Mesenchymal stem cell (in vitro differentiated cells and primary cell): Measurements from ENCODE around the gene DHCR24.
A peak's percentile ranks its signal among the peaks of the same experiment; 100 is the strongest.

Experiments
- DNase-seq: peaks from one replicate; pipeline ENCODE4 v3.0.0-alpha.2; 2013
- H2AFZ ChIP-seq: one replicate; pipeline ENCODE4 v1.6.1; 2013; ENCODE audit warnings: low read depth, mild to moderate bottlenecking, control low read depth, inconsistent platforms, low read length, moderate library complexity
- H2AK5ac ChIP-seq: 2 replicates; pipeline ENCODE4 v1.6.1; 2013; ENCODE audit warnings: low read length, moderate library complexity, mild to moderate bottlenecking, inconsistent platforms; ENCODE audit not compliant: severe bottlenecking
- H2BK120ac ChIP-seq: one replicate; pipeline ENCODE4 v1.6.1; 2013; ENCODE audit warnings: low read depth, mild to moderate bottlenecking, inconsistent platforms, low read length, moderate library complexity
- H2BK12ac ChIP-seq, 2 experiments: one replicate each; pipeline ENCODE4 v1.6.1; 2013; ENCODE audit warnings: inconsistent platforms in 2 of 2, low read length in 2 of 2, mild to moderate bottlenecking in 2 of 2, moderate library complexity in 2 of 2, control low read depth in 1 of 2
- H2BK15ac ChIP-seq: one replicate; pipeline ENCODE4 v1.6.1; 2013; ENCODE audit warnings: mild to moderate bottlenecking, low read depth, inconsistent platforms; ENCODE audit not compliant: poor library complexity, severe bottlenecking
- H2BK5ac ChIP-seq: 2 replicates; pipeline ENCODE4 v1.6.1; 2013; ENCODE audit warnings: low read depth, mild to moderate bottlenecking, low read length, control low read depth, inconsistent platforms; ENCODE audit not compliant: poor library complexity, severe bottlenecking
- H3K14ac ChIP-seq, 2 experiments: one replicate each; pipeline ENCODE4 v1.6.1; 2013; ENCODE audit warnings: inconsistent platforms in 2 of 2, low read length in 2 of 2, control low read depth in 1 of 2, mild to moderate bottlenecking in 1 of 2, moderate library complexity in 1 of 2
- H3K18ac ChIP-seq, 2 experiments: one replicate each; pipeline ENCODE4 v1.6.1; 2013; ENCODE audit warnings: inconsistent platforms in 2 of 2, low read length in 2 of 2, control low read depth in 1 of 2, low read depth in 1 of 2, mild to moderate bottlenecking in 1 of 2
- H3K23ac ChIP-seq, 2 experiments: one replicate each; pipeline ENCODE4 v1.6.1; 2013; ENCODE audit warnings: inconsistent platforms in 2 of 2, low read length in 2 of 2, mild to moderate bottlenecking in 2 of 2, moderate library complexity in 2 of 2, control low read depth in 1 of 2
- H3K27ac ChIP-seq: 2 replicates; pipeline ENCODE4 v1.5.1; 2013; ENCODE audit warnings: mild to moderate bottlenecking, moderate library complexity, low read length, control low read depth, inconsistent platforms; ENCODE audit not compliant: poor library complexity, severe bottlenecking
- H3K27me3 ChIP-seq, 2 experiments: 2 replicates each; pipeline versions ENCODE4 v1.6.1 to v1.7.0; 2013; ENCODE audit warnings: low read length in 2 of 2, mild to moderate bottlenecking in 2 of 2, moderate library complexity in 2 of 2, control low read depth in 1 of 2, inconsistent platforms in 1 of 2; ENCODE audit not compliant: control insufficient read depth in 1 of 2, insufficient read depth in 1 of 2
- H3K36me3 ChIP-seq, 2 experiments: 2 replicates each; pipeline versions ENCODE4 v1.6.1 to v1.7.0; 2013; ENCODE audit warnings: low read length in 2 of 2, control low read depth in 1 of 2, inconsistent platforms in 1 of 2, low read depth in 1 of 2, mild to moderate bottlenecking in 1 of 2; ENCODE audit not compliant: insufficient read depth in 2 of 2, control insufficient read depth in 1 of 2
- H3K4ac ChIP-seq, 2 experiments: one replicate each; pipeline ENCODE4 v1.6.1; 2013; ENCODE audit warnings: inconsistent platforms in 2 of 2, low read length in 2 of 2, mild to moderate bottlenecking in 2 of 2, moderate library complexity in 2 of 2, control low read depth in 1 of 2, low read depth in 1 of 2
- H3K4me1 ChIP-seq: 2 replicates; pipeline ENCODE4 v1.6.1; 2013; ENCODE audit warnings: low read depth, low read length, control low read depth; ENCODE audit not compliant: control insufficient read depth, insufficient read depth
- H3K4me2 ChIP-seq: 2 replicates; pipeline ENCODE4 v1.6.1; 2013; ENCODE audit warnings: low read length, mild to moderate bottlenecking, inconsistent platforms; ENCODE audit not compliant: poor library complexity, severe bottlenecking
- H3K4me3 ChIP-seq, 2 experiments: 2 replicates each; pipeline versions ENCODE4 v1.5.1 to v1.7.0; 2013; ENCODE audit warnings: low read length in 2 of 2, mild to moderate bottlenecking in 2 of 2, control low read depth in 1 of 2, low read depth in 1 of 2; ENCODE audit not compliant: insufficient read depth in 1 of 2
- H3K79me1 ChIP-seq: replicated peaks from 2 replicates; pipeline ENCODE4 v1.6.1; 2013; ENCODE audit warnings: mild to moderate bottlenecking, control low read depth, low read length, inconsistent platforms; ENCODE audit not compliant: poor library complexity, severe bottlenecking
- H3K9ac ChIP-seq: 2 replicates; pipeline ENCODE4 v1.7.0; 2013; ENCODE audit warnings: mild to moderate bottlenecking, low read length, moderate library complexity
- H3K9me3 ChIP-seq: 2 replicates; pipeline ENCODE4 v1.7.0; 2013; ENCODE audit warnings: mild to moderate bottlenecking, low read length; ENCODE audit not compliant: control insufficient read depth
- H4K8ac ChIP-seq: one replicate; pipeline ENCODE4 v1.6.1; 2013; ENCODE audit warnings: inconsistent platforms, mild to moderate bottlenecking, low read length, moderate library complexity
- H4K91ac ChIP-seq: one replicate; pipeline ENCODE4 v1.6.1; 2013; ENCODE audit warnings: mild to moderate bottlenecking, low read length, inconsistent platforms
- WGBS: methylation state at CpG from one replicate; pipeline ENCODE4 v1.1.7; 2013; ENCODE audit warnings: mixed read lengths; 5-methylcytosine and 5-hydroxymethylcytosine counted together

The DHCR24 gene

GRCh38 chr1:54866801-54867716 is 19.9 kb downstream of the DHCR24 start:
- Histone ChIP-seq H3K4me1 (peaks cover 42% of the 10 kb centered on the region), H2BK15ac (no peak overlapping the region), H4K91ac (peak overlapping the region; percentile 43), H3K27me3 (no peaks in the 10 kb centered on the region), H3K4ac (no peak overlapping the region), H3K18ac (no peak overlapping the region), H2AFZ (no peak overlapping the region), H3K23ac (no peak overlapping the region), H3K36me3 (peaks cover 65 to 77% of the 10 kb centered on the region in 2 experiments), H2BK120ac (no peak overlapping the region), H3K27ac (no peak overlapping the region), H3K79me1 (peaks cover 30% of the 10 kb centered on the region), H3K4me3 (no peak overlapping the region), H3K9ac (no peak overlapping the region), H2AK5ac (peak overlapping the region; percentile 64), H2BK5ac (no peak overlapping the region), H2BK12ac (no peak overlapping the region), H3K9me3 (no peaks in the 10 kb centered on the region), H3K14ac (no peak overlapping the region), H4K8ac (peak overlapping the region; percentile 38), H3K4me2 (no peak overlapping the region)
- 97% methylated on average over 3 of the region's 4 CpGs for WGBS
- DNase-seq: no peak

GRCh38 chr1:54865238-54866073 is 21.5 kb downstream of the DHCR24 start:
- DNase-seq: no peak
- Histone ChIP-seq H3K4me3 (no peak overlapping the region), H2BK12ac (no peak overlapping the region), H3K36me3 (peaks cover 61 to 62% of the 10 kb centered on the region in 2 experiments), H3K79me1 (peaks cover 20% of the 10 kb centered on the region), H4K8ac (peak overlapping the region; percentile 62), H2BK120ac (no peak overlapping the region), H3K14ac (no peak overlapping the region), H3K27me3 (no peaks in the 10 kb centered on the region), H4K91ac (no peak overlapping the region), H2AFZ (no peak overlapping the region), H3K4me2 (no peak overlapping the region), H3K9ac (no peak overlapping the region), H2BK15ac (no peak overlapping the region), H3K4ac (no peak overlapping the region), H3K23ac (no peak overlapping the region), H3K4me1 (peaks cover 43% of the 10 kb centered on the region), H3K27ac (peak overlapping the region; percentile 70), H3K9me3 (no peaks in the 10 kb centered on the region), H2AK5ac (peak overlapping the region; percentile 50), H2BK5ac (no peak overlapping the region), H3K18ac (no peak overlapping the region)
- WGBS: 97% methylated on average over 17 of the region's 17 CpGs

GRCh38 chr1:54864460-54865208 is 22.4 kb downstream of the DHCR24 start:
- no peaks in the 10 kb centered on the region for H3K27me3 ChIP-seq
- H3K18ac ChIP-seq: no peak overlapping the region
- no peak overlapping the region for H3K23ac ChIP-seq
- no peak overlapping the region for H3K4me2 ChIP-seq
- H2BK5ac ChIP-seq: no peak overlapping the region
- no peak overlapping the region for H3K4ac ChIP-seq
- H2BK12ac ChIP-seq: no peak overlapping the region
- H3K9me3 ChIP-seq: no peaks in the 10 kb centered on the region
- H3K14ac ChIP-seq: no peak overlapping the region
- H3K79me1 ChIP-seq: peaks cover 20% of the 10 kb centered on the region
- H2AFZ ChIP-seq: no peak overlapping the region
- no peak overlapping the region for H3K9ac ChIP-seq
- no peak overlapping the region for H2BK15ac ChIP-seq
- peaks cover 65 to 67% of the 10 kb centered on the region in 2 experiments for H3K36me3 ChIP-seq
- DNase-seq: no peak
- H3K4me1 ChIP-seq: peaks cover 48% of the 10 kb centered on the region
- no peak overlapping the region for H2BK120ac ChIP-seq
- over 99% methylated on average over 6 of the region's 6 CpGs for whole genome bisulfite sequencing
- no peak overlapping the region for H2AK5ac ChIP-seq
- H3K4me3 ChIP-seq: no peak overlapping the region
- no peak overlapping the region for H4K91ac ChIP-seq
- H3K27ac ChIP-seq: peak overlapping the region; percentile 4
- H4K8ac ChIP-seq: no peak overlapping the region
